ENCODE measurements around the gene MRTFA. TPM values are rescaled to one million over a fixed set of nuclear protein-coding genes. Genes with fewer than 3 reads are reported as not detected.

Gene MRTFA
- total and polyA plus RNA-seq, 9 of the 15 experiments (the other 6 are each of a cell fraction or from before 2014, with no cell fraction given): 0.84 to 21.1 (median 3.7) TPM

GRCh38 chr22:40620464-40621046, 16.0 kb downstream of the MRTFA start (continued):
- TF ChIP-seq HINFP (tag; conservative IDR thresholded peaks at IDR 0.05; ENCODE audit: low read depth): no peak
- no peak for TF ChIP-seq FOXM1 (IDR thresholded peaks at IDR 0.05; ENCODE audit: low read depth)
- TF ChIP-seq FOXM1 (CRISPR knock-in tag; IDR thresholded peaks at IDR 0.05; ENCODE audit: low read depth): no peak
- no peak for TF ChIP-seq REST (IDR thresholded peaks at IDR 0.05; ENCODE audit: borderline replicate concordance)
- no peak for TF ChIP-seq REST (CRISPR knock-in tag; IDR thresholded peaks at IDR 0.05; ENCODE audit: low read depth)
- no peak for TF ChIP-seq STAG1 (CRISPR knock-in tag; IDR thresholded peaks at IDR 0.05; ENCODE audit: borderline replicate concordance)
- peak; percentile 89 for TF ChIP-seq JUND (IDR thresholded peaks at IDR 0.05; ENCODE audit: borderline replicate concordance, low read depth, low read length)
- TF ChIP-seq JUND (tag; IDR thresholded peaks at IDR 0.05; ENCODE audit: borderline replicate concordance, low read depth, low read length): peak; percentile 84; the same call in 2 of the 3 replicates
- TF ChIP-seq IFI16 (CRISPR knock-in tag; IDR thresholded peaks at IDR 0.05): no peak
- no peak for TF ChIP-seq HMG20A (CRISPR knock-in tag; conservative IDR thresholded peaks at IDR 0.05)
- no peak for TF ChIP-seq ZNF717 (CRISPR knock-in tag; IDR thresholded peaks at IDR 0.05)
- TF ChIP-seq XRCC3 (IDR thresholded peaks at IDR 0.05): no peak
